ENCODE results near the gene HECTD2.

GRCh38 chr10:91517394-91517793 lies 107.2 kb downstream of the HECTD2 start:
- TF ChIP-seq CTCF (conservative IDR thresholded peaks at IDR 0.05) (no peak), ZFX (IDR thresholded peaks at IDR 0.05) (no peak)
